Stimulated activated CD4-positive, alpha-beta T cell treated with anti-CD3 and anti-CD28 coated beads, Interleukin-4, amount 100 ng/mL, for 24 hours (primary cell): Measurements from ENCODE around the gene PXMP2.
"Not testable (repeated sequence)": the region's sequence is repeated elsewhere in the genome, so short reads cannot be mapped to it uniquely, and the experiment has no call there.

Experiments
- DNase-seq: peaks from one replicate; pipeline ENCODE4 v3.0.0-alpha.2; 2020

PXMP2 gene

DNA sequence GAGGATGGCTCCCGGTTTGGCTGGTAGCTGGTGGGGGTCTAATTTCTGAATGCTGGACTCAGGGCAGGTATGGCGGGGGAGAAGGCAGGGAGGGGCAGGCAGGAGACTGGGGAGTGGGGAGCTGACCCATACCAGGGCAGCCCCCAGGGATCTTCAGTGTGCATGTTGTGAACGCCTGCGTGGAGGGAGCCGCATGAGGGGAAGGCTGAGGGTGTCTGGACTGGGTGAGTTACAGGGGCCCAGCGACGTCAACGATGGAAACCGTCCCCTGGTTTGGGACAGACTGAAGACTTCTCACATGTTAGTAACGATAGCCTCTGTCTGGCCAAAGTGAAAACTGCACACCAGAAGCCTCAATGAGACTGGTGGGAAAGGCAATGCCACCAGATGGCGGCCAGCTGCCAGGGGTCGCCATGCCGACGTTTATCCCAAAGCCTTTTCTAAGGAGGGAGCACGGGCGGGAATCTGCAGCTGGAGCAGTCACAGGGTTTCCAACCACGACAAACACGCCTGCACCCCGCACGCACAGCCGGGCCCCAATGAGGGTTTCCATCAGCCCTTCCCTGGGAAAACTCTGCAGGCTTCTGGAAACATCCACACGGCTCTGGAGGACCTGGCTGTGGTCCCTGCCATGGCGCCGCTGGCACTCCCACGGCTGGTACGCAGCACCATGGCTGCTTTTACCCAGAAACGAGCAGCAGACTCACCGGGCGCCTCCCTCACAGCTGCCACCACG, 37.3 kb downstream of the PXMP2 start:
- no peak for DNase-seq

DNA sequence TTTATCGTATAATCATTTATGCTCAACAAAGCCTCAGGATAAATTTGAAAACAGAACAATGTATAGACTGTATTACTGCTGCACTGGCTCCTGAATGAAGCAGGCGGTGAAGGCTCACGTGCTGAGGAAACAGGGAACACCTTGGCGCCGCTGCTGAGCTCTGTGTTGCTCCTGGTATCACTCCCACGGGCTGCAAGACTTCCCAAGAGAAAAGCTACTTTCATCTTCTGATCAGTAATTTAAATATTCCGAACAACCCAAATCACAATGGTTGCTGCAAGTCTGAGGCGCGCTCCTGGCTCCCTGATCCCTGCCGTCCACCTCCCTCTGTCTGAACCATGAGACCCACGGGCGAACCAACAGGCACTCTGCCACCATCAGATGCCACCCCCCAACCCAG, 39.0 kb downstream of the PXMP2 start:
- DNase-seq = no peak

DNA sequence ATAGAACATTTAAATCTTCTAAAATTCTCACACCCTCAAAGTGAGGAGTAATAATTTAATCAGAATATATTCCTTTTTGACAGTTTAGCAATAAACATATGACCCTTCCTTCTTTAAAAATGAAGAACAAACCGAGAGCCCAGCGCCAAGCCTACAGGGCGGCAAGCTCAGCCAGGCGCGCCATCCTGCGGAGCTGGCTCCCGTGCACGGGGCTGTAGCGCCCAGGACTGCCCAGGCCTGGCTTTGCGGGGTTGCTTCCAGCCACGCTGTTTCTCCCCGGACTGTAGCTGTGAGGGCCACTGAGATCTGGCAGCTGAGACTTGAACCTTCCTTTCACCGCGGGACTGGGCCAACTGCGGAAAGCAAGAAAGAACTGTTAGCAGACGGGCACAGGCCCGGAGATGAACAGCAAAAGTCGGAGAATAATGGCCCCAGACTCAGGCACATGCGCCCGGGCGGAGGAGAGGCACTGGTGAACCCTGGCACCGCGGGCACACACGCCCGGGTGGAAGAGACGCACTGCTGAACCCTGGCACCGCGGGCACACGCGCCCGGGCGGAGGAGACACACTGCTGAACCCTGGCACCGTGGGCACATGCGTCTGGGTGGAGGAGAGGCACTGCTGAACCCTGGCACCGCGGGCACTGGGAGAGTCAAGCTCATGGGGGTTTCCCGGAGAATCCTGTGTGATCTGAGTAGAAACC, 39.9 kb downstream of the PXMP2 start:
- no peak for DNase-seq

DNA sequence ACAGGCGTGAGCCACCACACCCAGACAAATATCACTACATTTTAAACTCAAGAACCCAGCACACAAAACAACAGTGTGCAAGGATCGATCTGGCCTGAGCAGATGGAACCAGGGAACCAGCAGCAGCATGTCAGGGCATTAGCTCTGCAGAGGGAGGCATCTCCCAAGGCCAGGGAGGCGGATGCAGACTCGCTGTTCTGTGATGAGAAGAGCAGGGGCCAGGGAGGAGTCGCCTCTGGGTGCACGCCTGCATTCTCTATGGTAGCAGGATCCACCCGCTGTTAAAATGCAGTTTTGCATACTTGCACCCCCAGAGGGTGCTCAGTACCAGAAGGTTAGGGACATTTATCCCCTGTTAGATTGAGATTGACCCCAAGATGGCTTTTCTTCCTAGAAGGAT, 41.1 kb downstream of the PXMP2 start:
- no peak for DNase-seq

DNA sequence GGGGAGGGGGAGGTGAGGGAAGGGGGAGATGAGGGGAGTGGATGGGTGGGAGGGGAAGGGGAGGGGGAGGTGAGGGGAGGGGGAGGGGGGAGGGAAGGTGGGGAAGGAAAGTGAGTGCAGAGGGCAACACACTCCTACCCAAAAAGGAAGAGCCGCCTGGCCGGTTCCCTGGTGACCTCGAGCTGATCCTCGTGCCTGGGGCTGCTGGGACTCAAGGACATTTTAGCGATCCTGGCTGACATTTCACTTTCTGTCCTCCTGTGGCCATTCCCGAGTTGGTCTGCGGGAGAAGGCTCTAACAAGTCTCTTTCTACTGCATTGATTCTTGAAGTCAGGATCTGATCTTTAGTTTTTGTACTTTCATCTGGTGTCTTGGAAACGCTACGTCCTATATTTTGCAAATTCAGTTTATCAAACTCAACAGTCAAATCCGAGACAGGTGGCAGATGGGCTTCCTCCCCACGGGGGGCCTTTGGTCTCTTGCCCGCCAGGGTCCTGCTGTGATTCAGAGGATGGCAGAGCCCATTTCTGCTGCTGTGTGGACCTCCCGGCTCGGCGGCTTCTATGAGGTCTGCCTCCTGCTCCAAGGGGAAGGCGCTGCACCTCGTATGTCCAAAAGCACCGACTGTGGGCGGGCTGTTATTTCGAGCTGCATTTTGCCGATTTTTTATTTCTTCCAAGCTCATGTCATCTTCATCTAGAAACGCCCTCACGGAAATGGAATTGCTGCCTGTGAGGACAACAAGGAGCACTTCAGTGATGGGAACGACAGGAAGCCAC, 42.3 kb downstream of the PXMP2 start:
- no peak for DNase-seq

DNA sequence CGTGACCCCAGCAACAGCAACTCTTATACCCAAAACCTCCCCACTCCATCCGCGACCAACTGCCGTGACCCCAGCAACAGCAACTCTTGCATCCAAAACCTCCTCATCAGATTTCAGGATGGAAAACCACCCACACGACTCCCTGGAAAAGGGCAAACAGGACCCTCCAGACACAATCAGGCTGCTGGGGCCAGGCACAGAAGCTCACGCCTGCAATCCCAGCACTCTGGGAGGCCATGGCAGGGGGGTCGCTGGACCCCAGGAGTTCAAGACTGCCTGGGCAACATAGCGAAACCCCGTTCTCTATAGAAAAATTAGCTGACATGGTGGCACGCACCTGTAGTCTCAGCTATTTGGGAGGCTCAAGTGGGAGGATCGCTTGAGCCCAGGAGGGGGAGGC, 43.0 kb downstream of the PXMP2 start:
- DNase-seq = no peak

DNA sequence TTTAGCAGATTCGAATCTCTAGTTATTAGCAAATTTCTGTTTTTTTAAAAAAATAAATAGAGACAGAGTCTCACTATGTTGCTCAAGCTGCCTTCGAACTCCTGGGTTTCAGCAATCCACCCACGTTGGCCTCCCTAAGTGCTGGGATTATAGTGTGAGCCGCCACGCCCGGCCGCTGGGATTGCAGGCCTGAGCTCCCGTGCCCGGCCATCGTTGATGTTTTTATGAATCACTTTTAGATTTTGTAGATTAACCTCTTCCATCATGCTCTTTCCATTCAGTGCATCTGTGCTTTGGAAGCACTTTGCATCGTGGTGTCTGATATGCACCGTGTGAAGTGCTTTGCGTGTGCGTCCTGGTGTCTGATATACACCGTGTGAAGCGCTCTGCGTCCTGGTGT, 44.2 kb downstream of the PXMP2 start:
- no peak for DNase-seq

DNA sequence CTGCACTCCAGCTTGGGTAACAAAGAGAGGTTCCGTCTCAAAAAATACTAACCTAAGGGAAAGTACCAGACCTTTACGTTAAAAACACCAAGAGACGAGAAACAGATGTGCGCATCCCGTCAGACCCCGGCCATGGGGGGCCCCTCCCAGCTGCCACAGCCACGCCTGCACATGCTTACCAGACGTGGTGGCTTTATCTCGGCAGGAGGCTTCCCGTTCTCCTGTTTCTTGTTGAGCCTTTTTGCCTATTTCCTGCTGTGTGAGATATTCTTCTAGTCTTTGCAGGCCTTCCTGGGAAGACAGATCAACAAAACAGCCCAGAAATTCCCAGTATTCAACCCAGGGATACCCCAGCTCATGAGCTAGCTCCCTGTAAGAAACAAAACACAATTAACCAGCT, 46.8 kb downstream of the PXMP2 start:
- DNase-seq = no peak

DNA sequence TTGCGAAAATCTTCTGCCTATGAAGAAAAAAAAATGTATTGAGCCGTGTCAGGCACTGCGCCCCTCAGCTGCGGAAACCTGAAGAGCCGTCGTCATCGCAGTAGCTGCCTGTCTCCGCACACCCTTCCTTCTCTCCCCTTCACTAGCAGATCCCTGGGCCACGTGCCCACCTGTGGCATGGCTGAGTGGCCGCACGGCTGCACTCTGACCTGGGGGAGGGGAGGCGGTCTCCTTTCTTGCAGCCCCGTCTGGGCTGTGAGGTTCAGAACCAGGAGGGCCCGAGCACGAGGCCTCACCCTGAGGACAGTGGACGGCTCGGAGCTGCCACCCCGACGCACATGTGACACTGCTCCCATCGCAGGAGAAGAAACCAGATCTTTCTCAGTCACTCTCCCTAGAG, 48.1 kb downstream of the PXMP2 start:
- DNase-seq = no peak

DNA sequence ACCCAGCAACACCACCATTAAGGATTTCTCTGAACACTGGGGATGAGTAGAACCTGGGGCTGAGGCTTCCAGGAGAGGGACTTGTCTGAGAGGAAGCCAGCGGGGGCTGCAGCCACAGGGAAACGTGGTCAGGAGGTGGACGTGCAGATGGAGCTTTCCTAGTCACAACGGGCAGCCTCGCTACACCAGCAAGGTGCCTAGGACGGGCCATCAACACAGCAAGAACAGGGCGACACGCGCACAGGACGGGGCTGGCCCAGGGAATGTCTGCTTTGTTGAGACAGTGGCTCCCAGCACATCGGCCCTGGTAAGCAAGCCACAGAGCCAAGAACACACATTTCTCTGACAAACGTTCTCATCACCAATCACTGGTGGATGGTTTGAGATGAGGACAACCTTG, 49.0 kb downstream of the PXMP2 start:
- DNase-seq = no peak

DNA sequence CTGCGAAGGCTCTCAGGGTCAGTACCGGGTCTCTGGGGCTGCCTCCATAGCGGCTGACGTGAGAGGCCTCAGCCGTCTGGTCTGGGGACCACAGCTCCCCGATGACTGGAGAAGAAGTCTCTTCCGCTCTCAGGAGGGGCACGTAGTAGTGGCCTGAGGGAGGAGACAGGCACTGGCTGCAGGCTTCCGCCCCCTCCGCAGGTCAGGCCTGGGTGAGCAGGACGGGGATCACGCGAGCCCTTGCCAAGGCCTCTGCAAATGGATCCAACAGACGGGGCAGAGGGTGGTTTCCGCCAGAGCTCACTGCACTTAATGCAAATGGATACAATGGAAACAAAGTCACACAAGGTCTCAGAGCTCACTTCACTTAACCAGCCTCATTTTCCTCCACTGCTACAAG, 49.5 kb downstream of the PXMP2 start:
- DNase-seq = no peak

DNA sequence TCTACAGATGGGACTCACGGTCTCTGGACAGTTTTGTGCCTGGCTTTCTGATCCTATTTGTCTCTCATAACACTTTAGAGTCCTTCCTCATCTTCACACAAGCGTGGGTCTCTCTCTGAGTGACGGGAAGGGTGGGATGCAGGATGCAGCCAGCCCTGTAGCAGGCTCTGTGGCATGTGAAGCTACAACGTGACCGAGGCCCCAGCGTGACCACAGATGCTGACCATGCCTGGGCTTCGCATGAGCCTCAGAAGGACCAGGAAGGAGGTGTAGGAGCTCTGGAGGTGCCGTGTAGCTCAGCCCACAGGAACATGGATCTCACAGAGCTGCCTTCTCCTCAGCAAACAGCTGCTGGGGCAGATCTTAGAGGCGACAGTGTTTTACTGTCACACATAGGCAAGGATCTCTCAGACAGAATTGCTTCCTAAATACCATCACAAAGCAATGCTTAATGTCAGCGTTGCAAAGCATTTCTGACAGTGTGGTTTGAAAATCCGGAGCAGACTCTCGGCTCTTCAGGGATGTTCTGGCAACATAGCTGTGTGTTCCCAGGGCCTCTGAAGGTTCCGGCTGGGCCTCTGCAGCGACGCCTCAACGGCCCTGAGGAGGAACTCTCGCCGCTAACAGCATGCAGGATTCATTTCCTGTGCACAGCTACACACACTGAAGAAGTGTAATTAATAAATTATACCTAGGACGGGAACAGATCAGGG, 52.4 kb downstream of the PXMP2 start:
- no peak for DNase-seq

DNA sequence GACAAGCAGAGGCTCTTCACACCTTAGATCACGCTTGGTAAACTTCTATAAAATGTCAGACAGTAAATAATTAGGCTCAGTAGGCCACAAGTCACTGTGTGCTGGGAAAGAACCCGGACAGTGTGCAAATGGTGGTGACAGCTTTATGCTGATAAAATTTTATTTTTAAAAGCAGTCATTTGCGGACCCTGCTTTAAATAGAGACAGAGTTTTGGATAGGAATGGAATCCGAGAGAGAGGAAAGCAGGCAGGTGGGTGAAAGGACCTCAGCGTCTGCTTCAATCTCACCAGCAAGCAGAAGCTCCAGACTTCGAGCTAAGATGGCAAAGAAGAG, 52.9 kb downstream of the PXMP2 start:
- no peak for DNase-seq

DNA sequence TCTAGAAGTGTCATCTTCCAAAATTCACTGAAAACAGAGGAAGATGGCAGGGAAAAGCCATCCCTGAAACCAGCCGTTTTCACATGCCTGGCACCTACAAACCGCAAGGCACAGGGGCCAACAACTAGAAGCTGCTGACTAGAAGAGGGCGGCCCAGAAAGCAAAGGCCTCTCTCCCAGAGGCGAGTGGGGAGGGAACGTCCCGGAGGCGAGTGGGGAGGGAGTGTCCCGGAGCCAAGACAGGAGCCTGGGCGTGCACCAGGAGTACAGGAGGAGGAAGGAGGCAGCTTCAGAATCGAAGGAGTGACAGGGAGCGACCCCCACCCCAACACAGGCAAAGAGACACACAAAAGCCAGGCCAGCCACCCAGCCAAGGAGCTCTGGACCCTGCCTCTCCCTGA, 53.3 kb downstream of the PXMP2 start:
- DNase-seq = no peak

DNA sequence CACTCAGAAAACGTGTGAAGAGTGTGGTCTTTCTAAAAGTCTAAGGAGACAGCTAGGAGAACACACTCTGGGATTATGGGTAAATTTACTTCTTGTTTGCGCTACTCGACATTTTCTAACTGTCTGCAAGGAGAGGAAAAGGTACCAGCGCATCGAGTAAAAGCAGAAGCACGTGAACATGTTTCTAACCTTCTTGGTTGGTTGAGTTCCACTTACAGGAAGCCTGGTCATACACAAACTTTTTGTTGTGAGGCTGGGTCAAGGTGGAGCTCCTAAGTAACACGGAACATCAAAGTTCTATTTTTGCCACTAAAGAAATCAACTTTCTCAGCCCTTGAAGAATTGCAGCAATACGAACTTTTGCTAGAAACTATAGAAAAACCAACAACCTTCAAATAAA, 54.2 kb downstream of the PXMP2 start:
- DNase-seq = no peak

DNA sequence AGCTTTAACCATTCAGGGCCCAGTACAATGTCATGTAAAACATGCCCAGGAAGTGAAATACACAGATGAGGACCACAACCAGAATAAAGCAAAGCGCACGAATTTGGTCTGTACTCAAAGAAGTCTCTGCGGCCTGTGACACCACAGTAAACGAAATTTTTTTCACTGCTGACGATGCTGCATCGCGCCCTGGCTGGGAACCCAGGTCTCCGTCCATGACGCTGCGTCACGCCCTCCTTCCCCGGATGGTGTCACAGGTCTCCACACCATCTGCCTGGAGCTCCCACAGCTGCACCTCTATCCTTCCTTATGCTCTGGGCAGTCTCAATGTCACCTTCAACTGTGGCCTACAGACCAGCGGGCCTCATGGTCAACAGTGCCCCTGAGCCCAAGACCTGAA, 56.4 kb downstream of the PXMP2 start:
- DNase-seq = no peak

DNA sequence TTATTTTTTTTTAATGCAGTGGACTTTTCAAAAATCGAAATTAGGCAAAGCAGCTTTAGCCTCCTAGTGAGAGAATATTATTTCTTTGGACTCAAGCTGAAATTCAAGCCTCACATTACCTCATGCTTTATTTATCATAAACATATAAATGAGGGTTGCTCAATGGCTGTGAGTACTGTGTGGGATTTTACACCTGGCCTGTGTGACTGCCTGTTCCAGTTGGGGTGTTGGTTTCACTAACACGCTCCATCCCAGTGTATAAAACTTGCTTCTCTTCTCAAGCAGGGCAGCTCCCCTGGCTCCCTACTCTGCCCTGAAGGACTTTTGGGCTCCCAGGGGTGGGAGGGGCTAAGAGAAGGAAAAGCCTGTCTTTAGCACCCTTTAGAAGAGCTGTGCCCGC, 59.2 kb downstream of the PXMP2 start:
- no peak for DNase-seq

DNA sequence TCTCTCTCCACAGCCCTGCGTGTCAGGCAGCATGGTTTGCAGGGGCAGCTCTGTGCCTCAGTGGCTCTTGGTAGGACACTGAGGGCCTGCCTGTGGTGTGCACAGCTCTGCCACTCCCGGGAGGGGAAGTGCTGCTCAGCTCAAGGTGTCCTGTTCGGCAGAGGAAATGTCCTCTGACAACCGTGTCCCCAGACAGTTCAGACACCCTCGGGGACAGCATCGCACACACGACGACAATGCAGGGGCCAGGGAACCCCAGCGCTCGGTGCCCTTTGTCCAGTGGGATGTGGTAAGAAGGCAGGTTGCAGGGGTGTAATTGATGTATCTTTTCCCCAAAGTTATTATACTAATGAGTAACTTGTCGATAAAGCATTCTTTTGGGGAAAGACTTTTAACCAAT, 60.0 kb downstream of the PXMP2 start:
- no peak for DNase-seq

DNA sequence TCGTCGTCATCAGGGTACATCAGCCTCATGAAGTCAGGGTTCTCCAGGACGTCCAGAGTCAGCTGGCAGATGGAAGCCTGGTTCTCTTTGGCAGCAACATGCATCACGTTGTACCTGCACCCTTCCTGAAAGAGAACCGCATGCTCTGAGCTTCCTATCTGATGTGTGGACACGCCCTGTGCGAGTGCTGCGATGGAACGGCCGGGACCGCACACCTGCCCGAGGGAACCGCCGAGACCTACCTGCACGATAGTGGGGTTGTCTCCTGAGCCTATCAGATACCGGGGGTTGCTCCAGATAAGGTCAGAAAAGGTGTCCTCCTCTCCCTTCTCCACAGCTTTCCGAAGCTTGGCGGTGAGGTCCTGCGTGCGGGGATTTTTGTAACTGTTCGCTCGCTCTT, 60.5 kb downstream of the PXMP2 start:
- no peak for DNase-seq

DNA sequence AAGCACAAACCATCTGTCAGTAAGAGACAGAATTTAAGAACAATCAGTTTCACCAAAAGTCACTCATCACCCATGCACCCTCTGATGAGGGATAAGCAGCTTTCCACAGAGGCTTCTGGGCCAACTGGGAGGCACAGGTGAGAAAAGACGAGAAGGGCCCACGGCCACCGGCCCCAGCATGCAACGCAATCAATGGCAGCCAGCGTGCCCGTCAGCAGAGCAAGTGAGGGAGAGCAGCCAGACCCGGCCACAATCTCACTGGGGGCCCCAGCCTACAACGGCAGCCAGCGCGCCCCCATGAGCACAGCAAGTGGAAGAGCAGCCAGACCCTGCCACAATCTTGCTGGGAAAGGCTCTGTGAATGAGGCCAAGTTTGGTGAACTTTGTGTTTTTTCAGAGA, 60.9 kb downstream of the PXMP2 start:
- no peak for DNase-seq

DNA sequence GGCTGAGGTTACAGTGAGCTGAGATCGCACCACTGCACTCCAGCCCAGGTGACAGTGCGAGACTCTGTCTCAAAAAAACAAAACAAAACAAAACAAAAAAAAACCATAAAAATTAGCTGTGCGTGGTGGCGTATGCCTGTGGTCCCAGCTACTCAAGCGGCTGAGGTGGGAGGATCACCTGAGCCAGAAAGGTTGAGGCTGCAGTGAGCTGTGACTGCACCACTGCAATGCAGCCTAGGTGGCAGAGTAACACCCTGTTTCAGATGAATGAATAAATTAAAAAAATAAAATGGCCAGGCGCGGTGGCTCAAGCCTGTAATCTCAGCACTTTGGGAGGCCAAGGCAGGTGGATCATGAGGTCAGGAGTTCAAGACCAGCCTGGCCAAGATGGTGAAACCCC, 66.3 kb downstream of the PXMP2 start:
- not testable (repeated sequence) for DNase-seq

DNA sequence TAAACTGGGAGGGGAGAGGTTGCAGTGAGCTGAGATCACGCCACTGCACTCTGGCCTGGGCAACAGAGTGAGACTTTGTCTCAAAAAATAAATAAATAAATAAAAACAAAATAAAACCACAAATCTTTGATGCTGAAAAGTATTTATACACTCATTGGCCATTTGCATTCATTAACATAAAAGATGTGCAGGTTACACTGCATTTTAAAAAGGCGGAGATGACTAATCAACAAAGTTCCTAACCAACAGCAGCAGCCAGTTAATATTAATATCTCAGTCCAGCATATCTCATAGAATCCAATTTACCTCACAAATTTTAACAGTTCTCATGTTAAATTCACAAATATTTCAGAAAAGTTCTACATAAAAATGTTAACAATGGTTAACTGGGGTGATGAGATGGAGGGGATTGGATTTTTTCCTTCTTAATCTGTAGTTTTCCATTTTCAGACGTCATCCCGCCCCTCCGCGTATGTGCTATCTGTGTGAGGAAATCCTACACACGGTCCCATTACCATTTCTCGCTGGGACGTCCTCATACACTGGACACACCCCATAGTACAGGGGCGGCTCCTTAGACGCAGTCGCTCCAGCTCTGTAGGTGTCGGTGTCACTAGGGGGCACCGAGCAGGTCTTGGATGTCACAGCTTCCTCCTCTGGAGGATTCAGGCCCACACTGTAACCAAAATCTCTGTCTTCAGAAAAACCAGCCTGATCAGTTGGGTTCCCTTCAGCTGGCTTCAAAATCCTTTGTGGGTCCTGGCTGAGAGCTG, 67.0 kb downstream of the PXMP2 start:
- DNase-seq = no peak
